Activated CD4-positive, alpha-beta memory T cell treated with anti-CD3 and anti-CD28 coated beads for 36 hours (primary cell): ENCODE results near the gene LMX1A. TPM values are rescaled to one million over a fixed set of nuclear protein-coding genes. Genes with fewer than 3 reads are reported as not detected.

ENCODE experiments used
- CTCF ChIA-PET: fragments of 350-600 bp; sonication (Branson Sonifier 250); formaldehyde crosslinking; loops from one replicate; lab custom pipeline; 2021; ENCODE audit warnings: antibody characterized with exemption, inconsistent platforms; lab: Charles Lee
- POLR2A ChIA-PET: fragments of 350-600 bp; sonication (Branson Sonifier 250); formaldehyde crosslinking; loops from one replicate; lab custom pipeline; 2021; ENCODE audit warnings: antibody characterized with exemption; lab: Charles Lee
- DNase-seq: peaks from one replicate; pipeline ENCODE4 v3.0.0-alpha.2; 2020
- H3K27ac Mint-ChIP-seq: one replicate; pipeline ENCODE4 v1.8.0; 2021; ENCODE audit warnings: mixed read lengths
- H3K27me3 Mint-ChIP-seq: one replicate; pipeline ENCODE4 v1.8.0; 2021; ENCODE audit warnings: mixed read lengths
- H3K36me3 Mint-ChIP-seq: one replicate; pipeline ENCODE4 v1.8.0; 2021; ENCODE audit warnings: mixed read lengths
- H3K4me1 Mint-ChIP-seq: one replicate; pipeline ENCODE4 v1.8.0; 2021; ENCODE audit warnings: low read depth, mixed read lengths
- H3K4me3 Mint-ChIP-seq: one replicate; pipeline ENCODE4 v1.8.0; 2021; ENCODE audit warnings: mild to moderate bottlenecking, mixed read lengths
- H3K9me3 Mint-ChIP-seq: one replicate; pipeline ENCODE4 v1.8.0; 2021; ENCODE audit warnings: mixed read lengths
- intact Hi-C: fragments of 100-400 bp; cut with micrococcal nuclease; formaldehyde crosslinking; loops from one replicate; pipeline ENCODE4 v1.15.1; 2023
- total RNA-seq, 2 experiments: library from RNA; stranded (reverse); gene quantifications; one replicate each; pipeline ENCODE4 v1.2.3, GENCODE V29; 2021

The LMX1A gene
- total RNA-seq, 2 experiments from 2014 or later: not detected

DNA sequence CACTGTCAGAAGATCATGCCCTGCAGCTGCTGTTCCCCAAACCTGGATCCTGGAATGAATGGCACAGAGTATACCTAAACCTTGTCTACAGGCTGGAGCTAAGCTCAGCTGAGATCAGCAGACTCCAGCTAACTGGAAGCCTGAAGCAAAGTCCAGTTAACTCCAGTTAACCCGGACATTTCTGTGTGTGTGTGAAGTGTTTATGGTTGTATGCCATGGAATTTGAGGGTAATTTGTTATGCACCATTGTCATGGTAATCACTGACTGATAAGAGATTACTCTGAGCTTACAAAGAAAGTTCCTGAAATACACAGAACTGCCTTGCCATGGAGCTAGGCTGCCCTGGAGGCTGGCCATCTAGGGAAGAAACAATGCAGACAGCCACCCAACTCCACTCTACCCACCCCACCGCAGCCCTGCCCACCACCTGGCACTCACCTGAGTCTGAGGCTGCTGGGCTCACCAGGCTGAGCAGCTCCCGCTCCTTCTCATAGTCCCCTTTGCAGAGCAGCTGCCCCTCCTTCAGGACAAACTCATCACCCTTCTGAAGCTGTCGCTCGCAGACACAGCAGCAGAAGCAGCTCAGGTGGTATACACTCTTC is 107.4 kb downstream of the LMX1A start:
- Mint-ChIP-seq H3K4me1 (no peaks in the 10 kb centered on the region), H3K36me3 (no peaks in the 10 kb centered on the region), H3K4me3 (no peak overlapping the region), H3K27ac (no peak overlapping the region), H3K9me3 (no peaks in the 10 kb centered on the region), H3K27me3 (no peaks in the 10 kb centered on the region)
- intact Hi-C loops: no loop called here
- POLR2A ChIA-PET: no interaction called here
- DNase-seq: no peak
- CTCF ChIA-PET: no interaction called here

DNA sequence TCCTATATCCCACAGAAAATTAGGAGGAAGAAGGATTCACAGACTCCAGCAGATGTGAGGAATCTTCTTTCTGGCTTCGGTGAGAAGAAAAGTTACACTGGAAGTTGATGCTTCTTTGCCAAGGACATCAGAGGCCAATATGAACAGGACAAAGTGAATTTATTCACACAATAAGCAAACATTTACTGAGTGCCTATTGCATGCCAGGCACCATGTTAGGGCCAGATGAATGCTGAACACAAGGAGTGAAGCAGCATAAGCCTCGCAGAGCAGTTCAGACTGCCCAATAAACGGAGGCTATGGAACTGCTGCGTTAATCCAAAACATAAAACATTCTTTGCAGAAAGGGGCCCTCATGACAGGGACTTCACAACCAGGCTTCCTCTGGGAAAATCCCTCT is 114.6 kb downstream of the LMX1A start:
- POLR2A ChIA-PET: no interaction called here
- CTCF ChIA-PET: no interaction called here
- no peaks in the 10 kb centered on the region for H3K4me1 Mint-ChIP-seq
- H3K36me3 Mint-ChIP-seq: no peaks in the 10 kb centered on the region
- H3K4me3 Mint-ChIP-seq: no peak overlapping the region
- peaks cover 25% of the 10 kb centered on the region for H3K27me3 Mint-ChIP-seq
- no peaks in the 10 kb centered on the region for H3K9me3 Mint-ChIP-seq
- no peak for DNase-seq
- intact Hi-C loops: no loop called here
- no peak overlapping the region for H3K27ac Mint-ChIP-seq

DNA sequence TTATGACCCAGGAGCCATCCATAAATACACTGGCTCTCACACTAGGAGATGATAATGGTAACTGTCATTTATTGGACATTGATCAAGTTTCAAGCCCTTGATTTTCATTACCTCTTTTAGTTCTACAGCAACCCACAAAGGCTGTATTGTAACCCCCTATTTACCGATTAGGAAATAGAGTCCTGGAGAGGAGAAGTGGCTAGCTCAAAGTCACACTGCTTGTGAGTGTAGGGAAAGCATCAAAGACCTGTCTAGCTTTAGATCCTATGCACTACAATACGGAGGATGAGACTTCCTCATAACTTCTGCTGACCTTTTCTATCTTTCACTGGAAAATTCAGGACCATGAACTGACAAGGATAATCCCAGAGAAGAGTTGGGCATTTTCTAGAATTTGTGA is 115.2 kb downstream of the LMX1A start:
- POLR2A ChIA-PET: no interaction called here
- intact Hi-C loops: no loop called here
- Mint-ChIP-seq H3K9me3 (no peaks in the 10 kb centered on the region), H3K27me3 (peaks cover 29% of the 10 kb centered on the region), H3K27ac (no peak overlapping the region), H3K4me3 (no peak overlapping the region), H3K36me3 (no peaks in the 10 kb centered on the region), H3K4me1 (no peaks in the 10 kb centered on the region)
- no peak for DNase-seq
- CTCF ChIA-PET: no interaction called here

DNA sequence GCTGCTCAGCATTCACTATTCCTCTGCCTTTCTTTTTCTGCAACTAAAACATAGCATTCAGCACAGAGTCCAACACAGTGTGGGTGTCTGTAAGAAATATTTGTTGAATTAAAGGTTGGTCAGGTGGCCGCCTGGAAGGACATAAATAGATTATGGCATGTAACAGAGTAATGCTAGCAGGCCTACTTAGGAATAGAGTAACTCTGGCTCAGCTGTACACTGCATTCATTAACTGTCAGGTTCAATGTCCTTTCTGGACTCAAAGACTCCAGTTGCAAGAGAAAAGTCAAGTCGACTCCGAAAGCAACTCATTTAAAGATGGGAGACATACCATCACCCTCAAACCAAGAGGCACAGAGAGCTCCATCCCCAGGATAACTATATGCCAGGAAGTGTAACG is 116.0 kb downstream of the LMX1A start:
- no peaks in the 10 kb centered on the region for H3K36me3 Mint-ChIP-seq
- CTCF ChIA-PET: no interaction called here
- H3K4me3 Mint-ChIP-seq: no peak overlapping the region
- DNase-seq: no peak
- no peaks in the 10 kb centered on the region for H3K9me3 Mint-ChIP-seq
- H3K27me3 Mint-ChIP-seq: peaks cover 37% of the 10 kb centered on the region
- intact Hi-C loops: no loop called here
- peaks cover 4% of the 10 kb centered on the region for H3K4me1 Mint-ChIP-seq
- POLR2A ChIA-PET: no interaction called here
- no peak overlapping the region for H3K27ac Mint-ChIP-seq

DNA sequence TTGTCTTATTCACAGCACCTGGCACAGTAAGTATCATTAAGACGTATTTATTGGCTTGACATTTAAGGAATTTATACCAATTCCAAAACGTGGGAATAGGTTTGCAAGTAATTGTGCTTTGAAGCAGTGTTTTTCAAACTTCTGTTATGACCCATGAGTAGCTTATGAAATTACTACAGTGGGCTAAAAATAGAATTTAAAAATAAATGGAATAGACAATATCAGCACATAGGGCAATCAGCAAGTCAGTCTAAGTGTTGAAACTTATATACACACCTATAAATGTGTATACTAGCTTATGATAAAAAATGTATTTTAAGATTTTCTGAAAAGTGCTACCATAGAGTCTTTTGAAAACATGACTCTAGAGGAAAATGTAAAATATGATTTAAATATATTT is 116.6 kb downstream of the LMX1A start:
- Mint-ChIP-seq H3K4me3 (no peak overlapping the region), H3K36me3 (no peaks in the 10 kb centered on the region), H3K27me3 (peaks cover 41% of the 10 kb centered on the region), H3K4me1 (peaks cover 4% of the 10 kb centered on the region), H3K27ac (no peak overlapping the region), H3K9me3 (no peaks in the 10 kb centered on the region)
- CTCF ChIA-PET: no interaction called here
- DNase-seq: no peak
- intact Hi-C loops: loop anchor here (10.0 kb wide), 1 partner anchor 115 kb away; the partner anchor contains the start of gene LMX1A
- POLR2A ChIA-PET: no interaction called here

DNA sequence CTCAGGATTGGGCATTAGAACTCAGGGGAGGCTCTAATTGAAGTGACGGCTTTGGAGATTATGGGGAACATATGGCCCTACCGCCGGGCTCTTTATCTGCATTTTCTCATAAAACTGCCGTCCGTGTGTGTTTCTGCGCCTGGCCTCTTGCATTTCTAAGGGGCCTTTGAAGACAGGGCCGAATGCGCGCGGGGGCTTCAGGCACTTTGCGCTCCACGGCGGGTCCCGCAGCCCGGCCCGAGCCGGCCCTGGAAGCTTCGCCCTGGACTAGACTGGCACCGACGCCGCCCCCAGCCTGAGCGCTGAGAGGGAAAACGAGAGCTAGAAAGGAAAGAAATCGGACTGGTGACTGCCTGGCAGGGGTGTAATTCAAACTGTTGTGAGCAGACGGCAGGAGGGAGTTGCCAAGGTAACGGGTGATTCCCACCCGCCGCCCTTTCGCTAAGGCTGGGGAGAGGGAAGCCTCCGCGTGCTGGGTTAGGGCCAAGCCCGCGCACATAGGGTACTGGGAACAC is 120.7 kb downstream of the LMX1A start:
- Mint-ChIP-seq H3K4me3 (no peak overlapping the region), H3K27me3 (peaks cover 51% of the 10 kb centered on the region)

DNA sequence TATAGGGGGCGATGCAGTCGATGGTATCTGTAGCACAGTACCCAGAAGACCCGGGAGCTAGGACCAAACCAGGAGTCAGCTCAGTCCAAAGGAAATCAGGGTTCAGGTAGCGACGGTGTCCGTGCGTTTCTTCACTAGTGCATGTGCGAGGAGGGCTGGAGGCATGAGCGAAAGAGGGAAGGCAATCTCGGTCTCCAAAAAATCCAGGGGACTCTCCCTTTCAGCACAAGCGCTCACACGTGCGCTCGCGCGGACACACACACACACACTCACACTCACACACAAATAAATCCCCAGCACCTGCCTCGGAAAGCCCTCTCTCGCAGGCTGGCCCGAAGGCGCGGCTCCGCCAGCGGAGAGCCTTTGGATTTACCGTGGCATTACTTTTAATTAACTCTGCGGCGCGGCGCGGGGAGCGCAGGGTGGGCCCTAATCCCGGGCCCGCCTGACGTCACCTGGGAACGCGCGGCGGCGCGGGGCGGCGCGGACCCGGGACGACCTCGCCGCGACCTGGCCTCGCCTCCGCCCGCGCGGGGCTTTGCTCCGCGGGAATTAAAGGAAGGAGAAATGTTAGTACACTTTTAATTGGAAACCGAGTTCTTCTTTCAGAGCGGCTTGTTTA is 121.2 kb downstream of the LMX1A start:
- no peak overlapping the region for H3K4me3 Mint-ChIP-seq
- intact Hi-C loops: loop anchor here (10.0 kb wide), 1 partner anchor 120 kb away; the partner anchor contains the start of gene LMX1A
- H3K36me3 Mint-ChIP-seq: no peaks in the 10 kb centered on the region
- H3K9me3 Mint-ChIP-seq: no peaks in the 10 kb centered on the region
- ChIA-PET POLR2A (no interaction called here), CTCF (no interaction called here)
- H3K4me1 Mint-ChIP-seq: peaks cover 5% of the 10 kb centered on the region
- H3K27me3 Mint-ChIP-seq: peaks cover 47% of the 10 kb centered on the region
- no peak overlapping the region for H3K27ac Mint-ChIP-seq
- DNase-seq: no peak

More for the DNA sequence above, 120.7 kb downstream of the LMX1A start:
- Mint-ChIP-seq H3K36me3 (no peaks in the 10 kb centered on the region), H3K9me3 (no peaks in the 10 kb centered on the region), H3K27ac (no peak overlapping the region), H3K4me1 (peaks cover 5% of the 10 kb centered on the region)
- no peak for DNase-seq
- CTCF ChIA-PET: no interaction called here
- POLR2A ChIA-PET: no interaction called here
- intact Hi-C loops: loop anchor here (10.0 kb wide), 1 partner anchor 119 kb away; the partner anchor contains the start of gene LMX1A

DNA sequence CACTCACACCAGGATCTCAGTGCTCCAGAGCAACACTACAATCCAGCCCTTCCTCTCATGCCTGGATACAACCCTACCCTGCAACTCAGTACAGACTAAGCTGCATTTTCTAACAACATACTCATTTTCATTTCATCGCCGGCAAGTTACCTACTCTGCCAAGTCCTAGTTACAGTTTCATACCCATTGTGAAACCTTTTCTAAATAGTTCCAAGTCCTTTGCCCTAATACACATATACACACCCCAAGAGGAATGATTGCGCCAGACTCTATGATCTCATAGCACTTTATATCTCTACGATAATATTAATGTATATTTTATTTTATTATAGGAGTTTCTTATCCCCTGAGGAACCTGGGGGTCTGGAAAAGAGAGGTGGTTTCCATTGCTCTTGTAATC is 122.4 kb downstream of the LMX1A start:
- intact Hi-C loops: loop anchor here (10.0 kb wide), 1 partner anchor 121 kb away; the partner anchor contains the start of gene LMX1A
- Mint-ChIP-seq H3K36me3 (no peaks in the 10 kb centered on the region), H3K4me3 (no peak overlapping the region), H3K9me3 (no peaks in the 10 kb centered on the region), H3K27me3 (peaks cover 46% of the 10 kb centered on the region), H3K27ac (no peak overlapping the region), H3K4me1 (peaks cover 5% of the 10 kb centered on the region)
- CTCF ChIA-PET: no interaction called here
- DNase-seq: no peak
- POLR2A ChIA-PET: no interaction called here

DNA sequence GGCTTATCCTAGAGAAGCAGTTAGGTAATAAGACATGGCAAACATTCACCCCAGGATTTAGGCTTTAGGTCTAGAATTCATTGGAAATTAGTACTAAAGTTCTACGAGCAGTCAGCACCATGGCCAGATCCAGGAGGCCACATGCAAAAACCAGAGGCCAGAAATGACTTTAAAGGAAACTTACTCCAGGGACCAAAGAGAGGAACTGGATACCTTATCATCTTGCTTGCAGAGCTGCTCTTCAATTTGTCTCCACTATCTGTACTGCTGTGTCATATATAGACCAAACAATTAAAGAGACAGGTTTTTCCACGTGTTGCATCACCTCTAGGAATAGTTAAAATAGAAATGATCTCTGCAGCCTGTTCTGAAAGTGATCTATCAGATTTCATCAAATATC is 127.8 kb downstream of the LMX1A start:
- no peak overlapping the region for H3K27ac Mint-ChIP-seq
- ChIA-PET CTCF (no interaction called here), POLR2A (no interaction called here)
- H3K36me3 Mint-ChIP-seq: no peaks in the 10 kb centered on the region
- no peak for DNase-seq
- peaks cover 5% of the 10 kb centered on the region for H3K27me3 Mint-ChIP-seq
- H3K4me1 Mint-ChIP-seq: no peaks in the 10 kb centered on the region
- intact Hi-C loops: no loop called here
- no peak overlapping the region for H3K4me3 Mint-ChIP-seq
- H3K9me3 Mint-ChIP-seq: no peaks in the 10 kb centered on the region

DNA sequence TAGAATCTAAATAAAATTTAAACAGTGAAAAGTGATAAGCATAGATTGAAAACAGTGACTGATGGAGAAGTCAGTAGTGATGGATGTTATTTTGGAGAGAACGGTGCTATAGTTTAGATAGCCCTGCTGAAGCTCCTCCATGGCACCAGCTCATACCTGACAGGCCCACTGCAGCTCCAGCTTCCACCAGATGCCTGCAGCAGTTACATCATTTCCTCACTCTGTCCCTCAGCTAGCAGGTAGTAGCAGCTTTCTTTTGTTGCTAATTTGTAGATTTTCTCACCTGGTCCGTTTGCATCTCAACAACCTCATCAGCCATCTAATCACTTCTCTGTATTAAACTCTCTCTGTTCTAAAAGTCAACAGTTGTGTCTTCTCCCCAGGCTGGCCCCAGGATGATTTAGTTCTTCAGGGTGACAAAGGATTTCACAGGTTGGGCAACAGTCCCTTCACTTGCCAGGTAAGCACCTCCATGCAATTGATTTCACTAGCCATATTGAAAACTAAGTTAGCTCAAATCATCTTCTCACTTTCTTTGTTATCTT is 128.3 kb downstream of the LMX1A start:
- intact Hi-C loops: no loop called here
- no peak for DNase-seq
- ChIA-PET POLR2A (no interaction called here), CTCF (no interaction called here)
- Mint-ChIP-seq H3K4me3 (no peak overlapping the region), H3K27me3 (peaks cover 3% of the 10 kb centered on the region), H3K27ac (no peak overlapping the region), H3K4me1 (no peaks in the 10 kb centered on the region), H3K9me3 (no peaks in the 10 kb centered on the region), H3K36me3 (no peaks in the 10 kb centered on the region)

DNA sequence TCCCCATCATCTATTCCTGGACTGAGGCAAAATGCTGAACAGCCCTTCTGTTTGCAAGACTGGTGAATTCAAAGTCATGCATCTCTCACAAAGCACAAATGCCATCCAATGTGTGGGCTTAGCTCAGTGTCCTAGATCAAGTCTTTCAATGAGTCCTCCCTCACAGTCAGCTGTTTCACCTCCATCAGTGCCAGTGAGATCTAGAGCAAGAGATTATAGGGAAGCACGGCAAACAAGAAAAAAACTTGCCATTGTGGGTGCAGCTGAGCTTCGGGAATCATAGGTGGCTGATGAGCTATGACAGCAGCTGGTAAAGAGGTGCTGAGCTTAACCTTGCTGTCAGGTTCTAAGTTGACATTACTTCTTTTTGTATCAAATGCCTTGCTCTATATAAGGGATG is 130.2 kb downstream of the LMX1A start:
- intact Hi-C loops: no loop called here
- no peak overlapping the region for H3K4me3 Mint-ChIP-seq
- no peak for DNase-seq
- H3K27ac Mint-ChIP-seq: no peak overlapping the region
- ChIA-PET POLR2A (no interaction called here), CTCF (no interaction called here)
- no peaks in the 10 kb centered on the region for H3K4me1 Mint-ChIP-seq
- H3K9me3 Mint-ChIP-seq: no peaks in the 10 kb centered on the region
- peaks cover 2% of the 10 kb centered on the region for H3K27me3 Mint-ChIP-seq
- H3K36me3 Mint-ChIP-seq: no peaks in the 10 kb centered on the region

DNA sequence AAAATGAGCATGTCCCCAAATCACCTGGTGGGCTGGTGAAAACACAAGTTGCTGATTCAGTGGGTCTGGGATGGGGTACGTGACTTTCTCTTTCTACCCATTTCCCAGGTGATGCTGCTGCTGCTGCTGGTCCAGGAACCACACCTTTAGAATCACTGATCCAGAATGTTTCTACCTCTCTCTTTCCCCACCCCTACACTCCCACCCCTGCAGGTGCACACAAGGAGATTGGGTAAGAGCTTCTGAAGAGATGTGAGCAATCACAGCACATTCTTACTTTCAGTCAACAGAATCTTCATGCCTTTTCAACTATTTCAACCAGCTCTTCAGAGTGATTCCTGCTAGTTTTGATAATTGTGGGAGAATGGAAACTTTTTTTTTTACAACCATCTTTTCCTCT is 130.9 kb downstream of the LMX1A start:
- Mint-ChIP-seq H3K27me3 (peaks cover 2% of the 10 kb centered on the region), H3K9me3 (no peaks in the 10 kb centered on the region), H3K4me3 (no peak overlapping the region), H3K36me3 (no peaks in the 10 kb centered on the region), H3K27ac (no peak overlapping the region), H3K4me1 (no peaks in the 10 kb centered on the region)
- CTCF ChIA-PET: interaction anchor here (0.6 kb wide), 1 partner anchor 352 kb away, joined by 3 read pairs; no protein-coding TSS in a partner anchor
- intact Hi-C loops: no loop called here
- POLR2A ChIA-PET: no interaction called here
- no peak for DNase-seq
